Epidermal melanocyte (primary cell): ENCODE results near the gene TBC1D22A.
"Not testable (repeated sequence)": the region's sequence is repeated elsewhere in the genome, so short reads cannot be mapped to it uniquely, and the experiment has no call there.

Experiments
- DNase-seq: peaks from one replicate; pipeline ENCODE4 v3.0.0; 2011; ENCODE audit warnings: low spot score; ENCODE audit not compliant: insufficient read length

TBC1D22A gene

DNA sequence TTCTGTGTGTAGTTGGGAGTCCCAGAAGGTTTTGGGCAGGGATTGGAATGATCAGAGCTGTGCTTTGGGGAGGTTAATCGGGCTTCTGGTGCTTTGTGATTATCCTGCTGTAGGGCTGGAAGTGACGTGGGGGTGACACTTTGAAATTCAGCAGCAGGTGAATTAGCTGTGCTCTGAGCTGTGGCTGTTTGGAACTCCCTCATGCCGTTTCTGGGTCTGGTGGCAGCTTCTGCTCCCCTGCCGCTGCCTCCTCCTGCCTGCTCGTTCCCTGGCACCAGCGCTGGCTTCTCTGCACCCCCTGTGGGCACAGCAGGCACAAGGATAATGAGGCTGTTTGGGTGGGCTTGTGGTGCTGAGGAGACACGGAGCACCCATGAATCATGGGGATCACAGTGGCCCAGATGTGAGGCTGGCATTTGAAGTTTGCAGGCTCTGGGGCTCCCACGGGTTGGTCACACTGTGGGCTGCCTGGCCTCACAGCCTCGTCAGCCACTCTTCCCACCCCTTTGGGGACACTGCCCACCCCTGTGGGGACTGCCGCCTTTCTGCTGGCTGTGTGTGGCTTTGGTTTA, 49.7 kb downstream of the TBC1D22A start:
- DNase-seq, result no peak

GRCh38 chr22:46812788-46813187, 50.3 kb downstream of the TBC1D22A start:
- DNase-seq, result no peak

DNA sequence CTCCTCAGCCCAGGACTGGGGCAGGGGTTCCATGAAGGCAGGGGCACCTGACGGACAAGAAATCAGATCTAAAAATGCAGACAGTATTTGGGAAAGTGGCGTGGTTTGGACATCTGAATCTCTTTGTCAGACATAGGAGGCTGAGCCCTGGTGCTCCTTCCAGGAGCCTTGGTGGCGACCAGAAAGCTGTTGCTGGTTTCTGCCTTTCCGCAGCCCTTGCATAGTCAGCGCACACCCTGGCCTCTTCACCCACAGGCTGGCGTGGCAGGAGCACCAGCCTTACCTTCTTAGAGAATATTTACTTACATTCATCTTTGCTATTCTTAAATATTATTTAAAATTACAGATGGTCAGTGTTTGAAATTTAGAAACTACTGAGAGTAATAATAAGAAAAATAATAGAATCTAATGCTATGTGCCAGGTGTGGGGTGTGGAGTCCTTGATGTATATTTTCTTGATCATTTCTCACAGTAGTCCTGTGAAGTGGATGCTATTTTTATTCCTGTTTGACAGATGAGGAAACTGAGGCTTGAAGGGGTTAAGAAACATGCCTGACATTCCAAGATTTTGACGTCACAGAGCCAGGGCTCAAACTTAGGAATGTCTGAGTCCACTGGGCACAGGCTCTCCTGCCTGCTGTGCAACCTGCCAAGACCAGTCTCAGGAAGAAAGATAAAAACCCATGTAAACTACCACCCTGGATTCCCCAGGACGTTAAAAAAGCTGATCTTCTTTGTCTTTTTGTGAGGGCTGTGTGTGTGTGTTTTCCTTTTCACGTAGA, 51.6 kb downstream of the TBC1D22A start:
- no peak for DNase-seq

GRCh38 chr22:46815132-46815531, 52.7 kb downstream of the TBC1D22A start:
- DNase-seq, result no peak

DNA sequence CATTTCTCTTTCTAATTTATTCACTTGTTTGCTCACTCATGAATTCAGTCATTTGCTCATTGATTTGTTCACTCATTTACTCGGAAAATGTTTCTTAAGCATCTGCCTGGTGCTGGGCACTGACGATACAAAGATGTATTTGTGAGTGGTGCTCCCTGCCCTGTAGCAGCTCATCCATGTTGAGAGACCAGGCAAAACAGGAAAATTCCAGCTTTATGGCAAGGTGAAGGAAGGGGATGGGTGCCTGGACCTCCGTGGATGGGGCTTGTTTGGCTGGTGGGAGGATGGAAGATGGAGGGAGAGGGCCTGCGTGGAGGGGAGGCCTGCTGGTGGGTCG, 53.1 kb downstream of the TBC1D22A start:
- DNase-seq, result no peak

GRCh38 chr22:46815896-46816731, 53.7 kb downstream of the TBC1D22A start:
- no peak for DNase-seq

- DNase-seq, result not testable (repeated sequence)
Measured at GRCh38 chr22:46817390-46817789, 54.9 kb downstream of the TBC1D22A start.

- no peak for DNase-seq
Measured at GRCh38 chr22:46823248-46823647, 60.8 kb downstream of the TBC1D22A start.

DNA sequence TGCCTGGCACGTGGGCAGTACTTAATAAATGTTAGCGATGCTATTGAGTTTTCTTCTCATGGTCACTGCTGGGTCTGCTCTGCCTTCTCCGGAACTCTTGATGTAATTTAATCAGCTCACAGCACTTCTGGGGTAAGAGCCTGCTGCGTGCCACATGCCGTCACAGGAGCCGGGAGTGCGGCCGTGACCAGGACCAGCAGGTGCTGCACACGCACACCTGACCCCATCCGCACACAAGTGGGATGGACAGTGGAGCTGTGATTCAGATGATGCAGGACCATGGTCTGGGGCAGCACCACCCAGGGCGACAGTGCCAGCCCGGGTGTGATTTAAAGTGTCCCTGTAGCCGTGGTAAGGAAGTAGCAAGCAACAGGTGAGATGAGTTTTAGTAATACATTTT, 61.2 kb downstream of the TBC1D22A start:
- DNase-seq, result no peak

GRCh38 chr22:46824344-46824909, 62.0 kb downstream of the TBC1D22A start:
- DNase-seq, result no peak

- DNase-seq, result no peak
Measured at GRCh38 chr22:46824980-46825544, 62.6 kb downstream of the TBC1D22A start.

- DNase-seq, result no peak
Measured at GRCh38 chr22:46826438-46827135, 64.1 kb downstream of the TBC1D22A start.

GRCh38 chr22:46827136-46827780, 64.8 kb downstream of the TBC1D22A start:
- DNase-seq, result no peak

DNA sequence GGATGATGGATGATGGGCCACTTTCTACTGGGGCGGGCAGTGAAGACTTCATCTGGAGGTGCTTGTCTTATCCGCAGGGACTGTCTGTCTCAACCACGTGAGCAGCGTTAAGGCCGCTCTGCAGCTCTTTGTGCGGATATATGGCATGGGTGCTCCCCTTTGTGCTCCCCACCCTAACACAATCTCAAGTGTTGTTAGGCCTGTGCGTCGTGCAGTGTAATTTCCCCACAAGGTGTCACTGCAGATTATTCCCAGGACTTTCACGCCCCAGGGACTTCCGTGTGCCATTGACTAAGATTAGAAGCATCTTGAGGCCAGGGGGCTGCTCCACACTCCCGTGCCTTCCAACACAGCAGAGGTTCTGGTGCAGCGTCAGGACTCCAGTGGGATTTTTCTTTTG, 65.3 kb downstream of the TBC1D22A start:
- DNase-seq, result no peak

- DNase-seq, result no peak
Measured at GRCh38 chr22:46828323-46828900, 66.0 kb downstream of the TBC1D22A start.

- DNase-seq, result peak; percentile 50
Measured at GRCh38 chr22:46829117-46829891, 66.9 kb downstream of the TBC1D22A start.

DNA sequence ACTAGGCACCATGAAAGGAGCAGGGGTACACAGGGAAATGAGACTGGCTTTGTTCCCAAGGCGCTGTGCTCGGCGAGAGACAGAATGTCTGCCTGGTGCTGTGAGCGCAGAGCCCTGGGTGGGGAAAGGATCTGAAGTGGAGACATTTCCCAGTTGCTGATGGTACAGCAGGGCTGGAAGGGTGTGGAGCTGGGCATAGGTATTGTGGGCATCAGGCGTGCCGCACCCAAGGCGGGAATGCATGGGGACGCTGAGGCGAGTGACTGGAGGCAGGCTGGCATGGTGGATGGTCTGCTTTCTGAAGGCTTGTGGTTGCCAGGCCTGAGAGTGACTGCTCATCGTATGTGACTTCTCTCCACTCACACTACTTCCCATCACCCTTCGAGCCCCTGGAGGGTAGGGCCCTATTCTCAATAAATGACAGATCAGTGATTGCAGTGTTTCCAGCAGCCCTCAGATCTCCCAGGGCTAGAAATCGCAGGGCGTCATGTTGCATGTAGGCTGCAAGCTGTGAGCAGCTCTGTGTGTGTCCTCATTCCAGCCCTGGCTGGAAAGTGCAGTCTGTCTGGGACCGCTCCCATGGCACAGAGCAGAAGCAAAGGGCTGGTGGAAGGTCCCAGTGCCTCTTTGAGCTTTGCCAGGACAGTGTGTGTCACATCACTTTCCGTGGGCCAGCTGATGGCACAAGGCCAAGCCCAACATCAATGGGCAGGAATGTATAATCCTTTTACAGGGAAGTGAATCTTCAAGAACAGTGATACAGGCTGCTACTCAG, 67.7 kb downstream of the TBC1D22A start:
- no peak for DNase-seq

DNA sequence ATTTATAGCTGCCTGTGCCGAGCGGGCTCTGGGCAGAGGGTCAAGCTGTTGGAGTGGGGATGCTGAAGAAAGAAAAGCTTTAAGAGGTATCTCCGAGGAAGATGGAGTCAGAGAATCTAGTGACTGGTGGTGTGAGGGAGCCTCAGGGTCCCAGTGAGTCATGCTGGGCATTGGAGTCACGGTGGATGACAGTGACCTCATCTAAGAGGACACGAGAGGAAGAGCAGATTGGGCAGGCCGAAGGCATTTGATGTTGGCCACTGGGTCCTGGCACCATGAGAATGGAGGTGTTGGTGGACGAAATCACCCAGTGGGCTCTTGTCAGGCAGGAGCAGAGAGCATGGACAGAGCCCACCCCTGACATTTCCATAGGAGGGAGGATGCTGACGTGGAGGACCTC, 68.4 kb downstream of the TBC1D22A start:
- DNase-seq, result no peak

DNA sequence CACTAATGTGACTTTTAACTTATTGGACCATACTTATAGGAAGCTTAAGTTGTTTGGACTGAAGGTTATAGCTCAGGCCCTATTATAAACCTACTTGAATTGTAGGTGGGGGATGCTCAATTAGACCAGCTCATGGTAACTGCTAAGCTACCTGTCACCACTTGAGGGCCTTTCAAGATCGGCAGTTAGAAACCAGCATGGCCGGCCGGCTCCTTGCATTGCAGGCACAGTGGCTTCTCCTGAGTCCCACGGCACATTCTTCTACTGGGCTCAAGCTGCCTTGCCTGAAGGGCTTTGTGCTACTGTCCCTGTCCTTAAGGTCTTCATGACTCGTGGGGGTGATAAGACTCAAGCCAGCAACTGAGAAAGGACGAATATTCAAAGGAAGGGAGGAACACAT, 70.8 kb downstream of the TBC1D22A start:
- DNase-seq, result no peak
